Parathyroid adenoma (tissue), 2 donors: ENCODE data around the gene HORMAD2.

Experiments used
- H2AFZ ChIP-seq: fragments of 300-600 bp; sonication (generic); one replicate; pipeline ENCODE4 v1.7.0; 2017; ENCODE audit warnings: antibody characterized with exemption, mild to moderate bottlenecking
- H3K27ac ChIP-seq: fragments of 300-600 bp; sonication (generic); one replicate; pipeline ENCODE4 v1.7.0; 2017
- H3K27me3 ChIP-seq: fragments of 300-600 bp; sonication (generic); one replicate; pipeline ENCODE4 v1.7.0; 2017; ENCODE audit warnings: low read length; ENCODE audit not compliant: control insufficient read depth, insufficient read depth
- H3K36me3 ChIP-seq: fragments of 300-600 bp; sonication (generic); one replicate; pipeline ENCODE4 v1.7.0; 2017; ENCODE audit warnings: low read length; ENCODE audit not compliant: control insufficient read depth, insufficient read depth
- H3K4me1 ChIP-seq: fragments of 300-600 bp; sonication (generic); one replicate; pipeline ENCODE4 v1.7.0; 2017; ENCODE audit warnings: control low read depth
- H3K4me2 ChIP-seq: fragments of 300-600 bp; sonication (generic); one replicate; pipeline ENCODE4 v1.7.0; 2017; ENCODE audit warnings: low read length
- H3K4me3 ChIP-seq: fragments of 300-600 bp; sonication (generic); one replicate; pipeline ENCODE4 v1.7.0; 2017; ENCODE audit warnings: low read depth, low read length
- H3K79me2 ChIP-seq: fragments of 300-600 bp; sonication (generic); one replicate; pipeline ENCODE4 v1.7.0; 2017; ENCODE audit warnings: control low read depth
- H3K9ac ChIP-seq: fragments of 300-600 bp; sonication (generic); one replicate; pipeline ENCODE4 v1.7.0; 2017; ENCODE audit warnings: mild to moderate bottlenecking
- H3K9me3 ChIP-seq: fragments of 300-600 bp; sonication (generic); one replicate; pipeline ENCODE4 v1.7.0; 2017; ENCODE audit warnings: low read length; ENCODE audit not compliant: control insufficient read depth
- TF ChIP-seq, protein P1 (sequence below): fragments of 300-600 bp; sonication (generic); IDR thresholded peaks from one replicate; pipeline ENCODE4 v1.7.0; 2017; ENCODE audit warnings: antibody characterized with exemption, mild to moderate bottlenecking
- donor health status: primary hyperparathyroidism.

The HORMAD2 gene

DNA sequence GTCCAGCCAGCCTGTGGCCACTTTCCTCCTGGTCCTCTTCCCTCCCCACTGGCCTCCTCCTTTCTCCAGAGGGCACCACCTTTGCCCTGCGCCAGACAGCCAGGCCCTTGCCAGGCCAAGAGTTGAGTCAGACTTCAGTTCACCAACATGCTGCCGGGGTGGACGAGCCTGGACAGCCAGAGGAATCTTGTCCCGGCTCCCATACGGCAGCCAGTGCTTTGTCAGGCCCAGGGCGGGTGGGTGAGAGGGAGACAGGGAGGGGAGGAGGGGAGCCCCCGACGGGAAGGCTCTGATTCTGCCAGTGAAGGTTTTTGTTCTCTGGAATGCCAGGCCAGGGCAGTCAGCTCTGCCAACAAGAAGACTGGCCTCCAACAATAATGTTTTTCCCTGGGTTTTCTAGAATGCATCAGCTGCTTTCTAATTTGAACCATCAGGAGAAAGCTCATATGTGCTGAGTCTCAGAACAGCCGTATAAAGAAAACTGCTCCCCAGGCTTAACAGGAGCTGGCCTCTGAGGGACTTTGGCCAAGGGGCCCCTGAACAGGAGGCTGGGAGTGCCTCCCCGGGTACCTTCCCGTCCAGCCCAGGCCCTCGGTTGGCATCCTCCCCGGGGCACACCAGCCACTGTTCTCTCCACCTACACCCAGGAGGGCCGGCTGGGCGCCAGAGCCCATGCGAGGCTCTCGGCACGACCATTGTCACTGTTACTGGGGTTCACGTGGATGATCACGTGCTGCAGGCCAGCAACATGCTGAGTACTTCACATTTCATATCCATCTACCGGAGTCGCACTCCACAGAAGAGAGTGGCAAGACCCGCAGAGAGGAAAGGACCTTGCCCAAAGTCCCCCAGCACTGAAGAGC, 137.7 kb downstream of the HORMAD2 start:
- H3K4me1 ChIP-seq: no peaks in the 10 kb centered on the region
- no peak overlapping the region for H3K9ac ChIP-seq
- no peak overlapping the region for H3K27ac ChIP-seq
- no peaks in the 10 kb centered on the region for H3K36me3 ChIP-seq
- H3K4me2 ChIP-seq: no peak overlapping the region
- H3K79me2 ChIP-seq: no peaks in the 10 kb centered on the region
- no peak overlapping the region for H3K4me3 ChIP-seq
- TF ChIP-seq, protein P1, sequence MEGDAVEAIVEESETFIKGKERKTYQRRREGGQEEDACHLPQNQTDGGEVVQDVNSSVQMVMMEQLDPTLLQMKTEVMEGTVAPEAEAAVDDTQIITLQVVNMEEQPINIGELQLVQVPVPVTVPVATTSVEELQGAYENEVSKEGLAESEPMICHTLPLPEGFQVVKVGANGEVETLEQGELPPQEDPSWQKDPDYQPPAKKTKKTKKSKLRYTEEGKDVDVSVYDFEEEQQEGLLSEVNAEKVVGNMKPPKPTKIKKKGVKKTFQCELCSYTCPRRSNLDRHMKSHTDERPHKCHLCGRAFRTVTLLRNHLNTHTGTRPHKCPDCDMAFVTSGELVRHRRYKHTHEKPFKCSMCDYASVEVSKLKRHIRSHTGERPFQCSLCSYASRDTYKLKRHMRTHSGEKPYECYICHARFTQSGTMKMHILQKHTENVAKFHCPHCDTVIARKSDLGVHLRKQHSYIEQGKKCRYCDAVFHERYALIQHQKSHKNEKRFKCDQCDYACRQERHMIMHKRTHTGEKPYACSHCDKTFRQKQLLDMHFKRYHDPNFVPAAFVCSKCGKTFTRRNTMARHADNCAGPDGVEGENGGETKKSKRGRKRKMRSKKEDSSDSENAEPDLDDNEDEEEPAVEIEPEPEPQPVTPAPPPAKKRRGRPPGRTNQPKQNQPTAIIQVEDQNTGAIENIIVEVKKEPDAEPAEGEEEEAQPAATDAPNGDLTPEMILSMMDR: no peak
- H2AFZ ChIP-seq: no peak overlapping the region
- no peaks in the 10 kb centered on the region for H3K27me3 ChIP-seq
- no peaks in the 10 kb centered on the region for H3K9me3 ChIP-seq

DNA sequence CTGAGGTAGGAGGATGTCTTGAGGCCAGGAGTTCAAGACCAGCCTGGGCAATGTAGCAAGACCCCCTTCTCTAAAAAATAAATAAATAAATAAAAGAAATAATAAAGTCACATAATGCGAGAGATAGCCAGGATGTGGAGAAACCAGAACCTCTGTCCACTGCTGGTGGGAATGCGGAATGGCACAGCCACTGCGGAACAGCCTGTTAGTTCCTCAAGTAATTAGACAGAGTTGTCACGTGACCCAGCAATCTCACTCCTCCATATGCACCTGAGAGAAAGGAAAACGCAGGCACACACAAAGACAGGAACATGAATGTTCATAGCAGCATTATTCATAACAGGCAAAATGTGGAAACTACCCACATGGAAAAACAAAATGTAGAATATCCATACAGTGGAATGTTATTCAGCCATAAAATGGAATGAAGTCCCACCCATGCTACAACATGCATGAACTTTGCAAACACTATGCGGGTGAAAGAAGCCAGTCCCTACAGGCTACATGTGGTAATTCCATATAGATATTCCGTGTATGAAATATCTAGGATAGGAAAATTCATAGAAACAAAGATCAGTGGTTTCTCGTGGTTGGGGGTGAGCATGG, 138.9 kb downstream of the HORMAD2 start:
- Histone ChIP-seq H3K9ac (no peak overlapping the region), H3K36me3 (no peaks in the 10 kb centered on the region), H3K79me2 (no peaks in the 10 kb centered on the region), H3K4me1 (no peaks in the 10 kb centered on the region), H3K4me2 (no peak overlapping the region), H3K4me3 (no peak overlapping the region), H3K27me3 (no peaks in the 10 kb centered on the region), H3K9me3 (no peaks in the 10 kb centered on the region), H3K27ac (no peak overlapping the region), H2AFZ (no peak overlapping the region)
- TF ChIP-seq, protein P1: no peak

DNA sequence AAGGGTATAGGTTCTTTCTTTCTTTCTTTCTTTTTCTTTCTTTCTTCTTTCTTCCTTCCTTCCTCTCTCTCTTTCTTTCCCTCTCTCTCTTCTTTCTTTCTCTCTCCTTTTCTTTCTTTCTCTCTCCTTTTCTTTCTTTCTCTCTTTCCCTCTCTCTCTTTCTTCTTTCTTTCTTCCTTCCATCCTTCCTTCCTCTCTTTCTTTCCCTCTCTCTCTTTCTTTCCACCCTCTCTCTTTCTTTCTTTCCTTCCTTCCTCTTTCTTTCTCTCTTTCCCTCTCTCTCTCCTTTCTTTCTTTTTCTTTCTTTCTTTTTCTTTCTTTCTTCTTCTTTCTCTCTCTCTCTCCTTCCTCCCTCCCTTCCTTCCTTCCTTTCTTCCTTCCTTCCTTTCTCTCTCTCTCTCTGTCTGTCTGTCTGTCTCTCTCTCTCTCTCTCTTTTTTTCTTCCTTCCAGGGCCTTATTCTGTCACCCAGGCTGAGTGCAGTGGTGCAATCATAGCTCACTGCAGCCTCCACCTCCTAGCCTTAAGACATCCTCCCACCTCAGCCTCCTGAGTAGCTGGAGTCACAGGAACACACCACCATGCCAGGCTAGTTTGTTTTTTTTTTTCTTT, 139.5 kb downstream of the HORMAD2 start:
- Histone ChIP-seq H3K9ac (no peak overlapping the region), H3K27ac (no peak overlapping the region), H3K4me2 (no peak overlapping the region), H2AFZ (no peak overlapping the region), H3K4me3 (no peak overlapping the region), H3K79me2 (no peaks in the 10 kb centered on the region), H3K9me3 (no peaks in the 10 kb centered on the region), H3K4me1 (no peaks in the 10 kb centered on the region), H3K36me3 (no peaks in the 10 kb centered on the region), H3K27me3 (no peaks in the 10 kb centered on the region)
- TF ChIP-seq, protein P1: no peak

DNA sequence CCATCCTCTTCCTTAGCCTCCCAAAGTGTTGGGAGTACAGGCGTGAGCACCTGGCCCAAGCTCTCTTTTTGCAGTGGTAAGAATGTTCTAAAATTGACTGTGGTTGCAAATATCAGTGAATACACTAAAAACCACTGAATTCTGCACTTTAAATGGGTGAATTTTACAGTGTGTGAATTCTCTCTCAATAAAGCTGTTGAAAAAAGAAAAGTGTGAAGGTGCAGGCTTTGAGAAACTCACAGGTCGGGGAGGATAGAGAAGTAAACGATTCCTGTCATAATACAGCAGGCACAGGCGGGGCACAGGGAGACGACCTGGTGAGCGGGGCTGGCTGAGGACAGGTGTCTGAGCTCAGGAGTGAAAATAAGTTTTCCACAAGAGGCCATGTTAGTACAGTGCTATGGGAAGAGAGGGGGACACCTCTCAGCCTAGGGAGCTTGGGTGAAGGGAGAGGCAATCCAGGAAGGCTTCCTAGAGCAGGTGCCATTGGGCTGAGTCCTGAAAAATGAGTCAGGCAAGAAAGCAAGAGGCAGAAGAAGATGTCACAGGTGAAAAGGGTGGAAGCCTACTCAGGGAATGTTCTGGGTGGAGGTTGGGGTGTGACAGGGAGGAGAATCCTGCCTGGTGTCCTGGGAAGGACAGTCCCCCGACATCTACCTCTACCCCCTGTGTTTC, 140.2 kb downstream of the HORMAD2 start:
- Histone ChIP-seq H3K36me3 (no peaks in the 10 kb centered on the region), H3K27me3 (no peaks in the 10 kb centered on the region), H3K4me3 (no peak overlapping the region), H3K9ac (no peak overlapping the region), H2AFZ (no peak overlapping the region), H3K79me2 (no peaks in the 10 kb centered on the region), H3K4me2 (no peak overlapping the region), H3K4me1 (no peaks in the 10 kb centered on the region), H3K27ac (no peak overlapping the region), H3K9me3 (no peaks in the 10 kb centered on the region)
- TF ChIP-seq, protein P1: no peak
